Loucy (cell line): ENCODE measurements around the gene SPATA31E1.
"Not testable (repeated sequence)": the region's sequence is repeated elsewhere in the genome, so short reads cannot be mapped to it uniquely, and the experiment has no call there.

Source experiments
- H2AFZ ChIP-seq: fragments of 200-600 bp; sonication (generic); 2 replicates; pipeline ENCODE4 v1.6.0; 2016; ENCODE audit warnings: antibody characterized with exemption, mild to moderate bottlenecking, low read length, moderate library complexity
- H3F3A ChIP-seq: fragments of 200-600 bp; 2 replicates; pipeline ENCODE4 v1.6.0; 2016; ENCODE audit warnings: antibody characterized with exemption, low read depth, mild to moderate bottlenecking
- H3K27me3 ChIP-seq: fragments of 200-600 bp; sonication (generic); 2 replicates; pipeline ENCODE4 v1.6.1; 2014; ENCODE audit warnings: low read length, mild to moderate bottlenecking; ENCODE audit not compliant: insufficient read depth, poor library complexity, severe bottlenecking
- H3K36me3 ChIP-seq: fragments of 200-600 bp; sonication (generic); 2 replicates; pipeline ENCODE4 v1.6.1; 2016; ENCODE audit warnings: low read length; ENCODE audit not compliant: insufficient read depth
- H3K4me1 ChIP-seq: fragments of 200-600 bp; sonication (generic); 2 replicates; pipeline ENCODE4 v1.5.1; 2014; ENCODE audit warnings: low read length, mild to moderate bottlenecking; ENCODE audit not compliant: insufficient read depth, poor library complexity, severe bottlenecking
- H3K4me2 ChIP-seq: fragments of 200-600 bp; sonication (generic); 2 replicates; pipeline ENCODE4 v1.6.0; 2014; ENCODE audit warnings: antibody characterized with exemption, low read length, low read depth, mild to moderate bottlenecking; ENCODE audit not compliant: poor library complexity, severe bottlenecking
- H3K4me3 ChIP-seq: fragments of 200-600 bp; sonication (generic); 2 replicates; pipeline ENCODE4 v1.5.1; 2014; ENCODE audit warnings: low read length, mild to moderate bottlenecking, mixed read lengths; ENCODE audit not compliant: poor library complexity, severe bottlenecking
- H3K79me2 ChIP-seq: fragments of 200-600 bp; sonication (generic); 2 replicates; pipeline ENCODE4 v1.6.1; 2014; ENCODE audit warnings: low read length; ENCODE audit not compliant: insufficient read depth
- H3K9ac ChIP-seq: fragments of 200-600 bp; sonication (generic); 2 replicates; pipeline ENCODE4 v1.6.0; 2014; ENCODE audit warnings: mild to moderate bottlenecking, low read depth, low read length, moderate library complexity; ENCODE audit not compliant: poor library complexity, severe bottlenecking
- H3K9me2 ChIP-seq: fragments of 200-600 bp; sonication (generic); replicated peaks from 2 replicates; pipeline ENCODE4 v1.6.1; 2016; ENCODE audit warnings: low read depth, low read length, mixed read lengths
- H3K9me3 ChIP-seq: fragments of 200-600 bp; sonication (generic); 2 replicates; pipeline ENCODE4 v1.6.1; 2014; ENCODE audit warnings: mild to moderate bottlenecking, antibody characterized with exemption, low read length, low read depth; ENCODE audit not compliant: insufficient read depth
- H4K20me1 ChIP-seq: fragments of 200-600 bp; sonication (generic); 2 replicates; pipeline ENCODE4 v1.6.0; 2014; ENCODE audit warnings: antibody characterized with exemption, low read length, mild to moderate bottlenecking; ENCODE audit not compliant: insufficient read depth, poor library complexity, severe bottlenecking
- CTCF ChIP-seq: fragments of 200-600 bp; sonication (generic); conservative IDR thresholded peaks from 2 replicates; pipeline ENCODE4 v1.5.1; 2014; ENCODE audit warnings: mild to moderate bottlenecking, antibody characterized with exemption, low read length
- EZH2phosphoT487 ChIP-seq: fragments of 200-600 bp; IDR thresholded peaks from 2 replicates; pipeline ENCODE4 v1.6.1; 2018; ENCODE audit warnings: antibody characterized with exemption, mild to moderate bottlenecking, moderate library complexity, borderline replicate concordance

Gene SPATA31E1

GRCh38 chr9:87844506-87844905 is 38.2 kb upstream of the SPATA31E1 start:
- Histone ChIP-seq H3K4me1 (no peaks in the 10 kb centered on the region), H3K9ac (no peak overlapping the region), H3K27me3 (no peaks in the 10 kb centered on the region), H3K4me2 (no peak overlapping the region), H3K4me3 (no peak overlapping the region), H3K9me2 (no peaks in the 10 kb centered on the region), H3K36me3 (no peaks in the 10 kb centered on the region), H3K79me2 (no peaks in the 10 kb centered on the region), H4K20me1 (no peaks in the 10 kb centered on the region), H2AFZ (no peak overlapping the region), H3K9me3 (no peaks in the 10 kb centered on the region; the same call in 1 of the 2 replicates), H3F3A (no peaks in the 10 kb centered on the region)
- TF ChIP-seq CTCF (no peak), EZH2phosphoT487 (no peak)

GRCh38 chr9:87847817-87848216 is 34.9 kb upstream of the SPATA31E1 start:
- not testable (repeated sequence) for H3K4me2 ChIP-seq, H3K79me2 ChIP-seq, H3K36me3 ChIP-seq, H3K27me3 ChIP-seq, H3K9me3 ChIP-seq, H3K4me1 ChIP-seq, H3F3A ChIP-seq, H3K9me2 ChIP-seq, H3K9ac ChIP-seq, H3K4me3 ChIP-seq, H2AFZ ChIP-seq, H4K20me1 ChIP-seq

- Histone ChIP-seq H4K20me1 (no peaks in the 10 kb centered on the region), H3K36me3 (no peaks in the 10 kb centered on the region), H3K79me2 (no peaks in the 10 kb centered on the region), H3K4me3 (no peak overlapping the region), H3K4me1 (no peaks in the 10 kb centered on the region), H3K4me2 (no peak overlapping the region), H3F3A (no peaks in the 10 kb centered on the region), H2AFZ (no peak overlapping the region), H3K9me3 (no peaks in the 10 kb centered on the region), H3K9ac (no peak overlapping the region), H3K9me2 (no peaks in the 10 kb centered on the region), H3K27me3 (no peaks in the 10 kb centered on the region)
- TF ChIP-seq EZH2phosphoT487 (no peak), CTCF (no peak)
Observed at GRCh38 chr9:87849144-87849758, 33.4 kb upstream of the SPATA31E1 start.

GRCh38 chr9:87850391-87850790 is 32.3 kb upstream of the SPATA31E1 start:
- no peak for TF ChIP-seq EZH2phosphoT487
- TF ChIP-seq CTCF, result no peak
- H3K4me2 ChIP-seq, result no peak overlapping the region
- no peaks in the 10 kb centered on the region for H3K79me2 ChIP-seq
- H4K20me1 ChIP-seq, result no peaks in the 10 kb centered on the region
- H3K4me1 ChIP-seq, result no peaks in the 10 kb centered on the region
- H3K9me3 ChIP-seq, result no peaks in the 10 kb centered on the region
- H3K9ac ChIP-seq, result no peak overlapping the region
- no peak overlapping the region for H2AFZ ChIP-seq
- H3K9me2 ChIP-seq, result no peaks in the 10 kb centered on the region
- no peaks in the 10 kb centered on the region for H3K36me3 ChIP-seq
- H3K27me3 ChIP-seq, result no peaks in the 10 kb centered on the region
- no peaks in the 10 kb centered on the region for H3F3A ChIP-seq
- H3K4me3 ChIP-seq, result no peak overlapping the region

- H3K4me3 ChIP-seq, result not testable (repeated sequence)
Observed at GRCh38 chr9:87851186-87851585, 31.5 kb upstream of the SPATA31E1 start.

More at GRCh38 chr9:87851186-87851585, 31.5 kb upstream of the SPATA31E1 start:
- not testable (repeated sequence) for H3K36me3 ChIP-seq, H3K4me2 ChIP-seq, H2AFZ ChIP-seq, H3K27me3 ChIP-seq, H3K9me2 ChIP-seq, H3K4me1 ChIP-seq, H4K20me1 ChIP-seq, H3K9ac ChIP-seq, H3K9me3 ChIP-seq, H3F3A ChIP-seq, H3K79me2 ChIP-seq
